Measurements from ENCODE around the gene ITPRIP.

DNA sequence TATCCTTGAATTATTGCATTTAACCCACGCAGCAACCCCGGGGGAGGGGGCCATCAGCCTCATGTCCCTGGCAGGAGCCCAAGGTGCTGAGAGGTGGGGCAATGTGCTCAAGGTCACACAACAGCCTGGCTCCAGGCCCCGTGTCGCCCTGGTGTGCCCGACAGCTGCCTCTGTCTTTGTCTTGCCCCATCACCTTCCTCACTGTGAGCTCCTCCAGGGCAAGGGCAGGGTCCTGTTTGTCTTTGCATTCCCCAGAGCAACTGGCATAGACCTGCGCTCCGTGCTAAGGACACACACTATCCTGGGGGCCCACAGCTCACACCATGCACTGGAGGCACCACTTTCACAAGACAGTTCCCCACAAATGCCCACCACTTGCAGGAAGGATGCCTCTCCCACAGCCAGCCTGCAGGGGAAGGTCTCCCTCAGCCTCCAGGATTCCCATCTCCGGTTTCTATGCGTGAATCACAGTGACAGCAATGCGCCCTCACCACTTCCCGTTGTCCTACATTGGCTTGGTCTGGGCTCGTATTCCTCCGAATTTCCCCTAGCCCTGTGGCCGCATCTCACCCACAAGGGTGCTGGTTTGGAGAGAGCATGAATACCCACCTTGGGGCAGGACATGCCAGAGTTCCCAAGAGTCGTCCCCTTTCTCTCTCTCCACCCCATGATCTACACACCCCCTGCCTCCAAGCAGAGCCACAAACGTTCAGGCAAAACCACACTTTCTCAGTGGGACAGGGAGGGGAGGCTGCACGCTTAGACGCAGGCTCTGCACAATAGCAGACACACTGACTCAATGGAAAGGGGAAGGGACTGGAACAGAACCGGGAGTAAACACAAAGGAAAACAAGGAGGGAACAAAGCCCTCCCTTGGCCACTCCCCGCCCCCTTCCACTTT, 10.3 kb downstream of the ITPRIP start:
- TF ChIP-seq, protein P1, sequence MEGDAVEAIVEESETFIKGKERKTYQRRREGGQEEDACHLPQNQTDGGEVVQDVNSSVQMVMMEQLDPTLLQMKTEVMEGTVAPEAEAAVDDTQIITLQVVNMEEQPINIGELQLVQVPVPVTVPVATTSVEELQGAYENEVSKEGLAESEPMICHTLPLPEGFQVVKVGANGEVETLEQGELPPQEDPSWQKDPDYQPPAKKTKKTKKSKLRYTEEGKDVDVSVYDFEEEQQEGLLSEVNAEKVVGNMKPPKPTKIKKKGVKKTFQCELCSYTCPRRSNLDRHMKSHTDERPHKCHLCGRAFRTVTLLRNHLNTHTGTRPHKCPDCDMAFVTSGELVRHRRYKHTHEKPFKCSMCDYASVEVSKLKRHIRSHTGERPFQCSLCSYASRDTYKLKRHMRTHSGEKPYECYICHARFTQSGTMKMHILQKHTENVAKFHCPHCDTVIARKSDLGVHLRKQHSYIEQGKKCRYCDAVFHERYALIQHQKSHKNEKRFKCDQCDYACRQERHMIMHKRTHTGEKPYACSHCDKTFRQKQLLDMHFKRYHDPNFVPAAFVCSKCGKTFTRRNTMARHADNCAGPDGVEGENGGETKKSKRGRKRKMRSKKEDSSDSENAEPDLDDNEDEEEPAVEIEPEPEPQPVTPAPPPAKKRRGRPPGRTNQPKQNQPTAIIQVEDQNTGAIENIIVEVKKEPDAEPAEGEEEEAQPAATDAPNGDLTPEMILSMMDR (IDR thresholded peaks at IDR 0.05), result no peak
- no peak for TF ChIP-seq POLR2A (IDR thresholded peaks at IDR 0.05)
